GM18499 (cell line): ENCODE measurements around the gene CCDC137.
"Not testable (repeated sequence)": the region's sequence is repeated elsewhere in the genome, so short reads cannot be mapped to it uniquely, and the experiment has no call there.

Experiments used
- ATAC-seq: cut with Tn5 transposase; IDR thresholded peaks from one replicate; pipeline ENCODE4 v1.9.1; 2021; ENCODE audit warnings: moderate number of reproducible peaks; ENCODE audit not compliant: insufficient read depth, unreplicated experiment

CCDC137 gene, protein sequence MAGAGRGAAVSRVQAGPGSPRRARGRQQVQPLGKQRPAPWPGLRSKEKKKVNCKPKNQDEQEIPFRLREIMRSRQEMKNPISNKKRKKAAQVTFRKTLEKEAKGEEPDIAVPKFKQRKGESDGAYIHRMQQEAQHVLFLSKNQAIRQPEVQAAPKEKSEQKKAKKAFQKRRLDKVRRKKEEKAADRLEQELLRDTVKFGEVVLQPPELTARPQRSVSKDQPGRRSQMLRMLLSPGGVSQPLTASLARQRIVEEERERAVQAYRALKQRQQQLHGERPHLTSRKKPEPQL

GRCh38 chr17:81666342-81667191 lies at the start of gene CCDC137, which contains the start of gene OXLD1:
Gene CCDC137 (plus strand): TSS chr17:81666737. CDS start chr17:81666767, 30 bp downstream.
Gene OXLD1 (minus strand): TSS chr17:81666605. CDS start chr17:81666577, 28 bp downstream.
- ATAC-seq: peak; percentile 59

- ATAC-seq: no peak
Observed at GRCh38 chr17:81616877-81617276, 49.7 kb upstream of the CCDC137 start.

DNA sequence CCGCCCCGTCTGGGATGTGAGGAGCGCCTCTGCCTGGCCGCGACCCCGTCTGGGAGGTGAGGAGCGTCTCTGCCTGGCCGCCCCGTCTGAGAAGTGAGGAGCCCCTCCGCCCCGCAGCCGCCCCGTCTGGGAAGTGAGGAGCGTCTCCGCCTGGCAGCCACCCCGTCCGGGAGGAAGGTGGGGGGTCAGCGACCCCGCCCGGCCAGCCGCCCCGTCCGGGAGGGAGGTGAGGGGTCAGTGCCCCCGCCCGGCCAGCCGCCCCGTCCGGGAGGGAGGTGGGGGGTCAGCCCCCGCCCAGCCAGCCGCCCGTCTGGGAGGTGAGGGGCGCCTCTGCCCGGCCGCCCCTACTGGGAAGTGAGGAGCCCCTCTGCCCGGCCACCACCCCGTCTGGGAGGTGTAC lies 48.2 kb upstream of the CCDC137 start:
- ATAC-seq: not testable (repeated sequence)

GRCh38 chr17:81621494-81622130 lies 44.9 kb upstream of the CCDC137 start:
- no peak for ATAC-seq

GRCh38 chr17:81630274-81630673 lies 36.3 kb upstream of the CCDC137 start:
- no peak for ATAC-seq

DNA sequence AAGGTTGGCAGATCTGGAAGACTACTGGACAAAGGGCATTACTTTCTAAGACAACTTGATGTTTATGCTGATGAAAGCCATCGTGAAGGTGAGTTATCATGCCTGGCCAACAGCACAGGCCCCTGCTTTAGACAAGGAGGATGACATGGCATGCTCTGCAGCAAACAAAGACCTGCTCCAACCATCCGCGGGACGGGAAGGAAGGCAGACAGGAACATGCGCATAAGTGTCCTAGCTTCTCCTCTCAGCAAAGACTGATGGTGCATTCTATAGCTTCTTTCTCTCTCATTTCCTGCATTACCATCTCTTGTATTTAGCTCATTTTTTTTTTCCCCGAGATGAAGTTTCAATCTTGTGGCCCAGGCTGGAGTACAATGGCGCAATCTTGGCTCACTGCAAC lies 35.1 kb upstream of the CCDC137 start:
- no peak for ATAC-seq

DNA sequence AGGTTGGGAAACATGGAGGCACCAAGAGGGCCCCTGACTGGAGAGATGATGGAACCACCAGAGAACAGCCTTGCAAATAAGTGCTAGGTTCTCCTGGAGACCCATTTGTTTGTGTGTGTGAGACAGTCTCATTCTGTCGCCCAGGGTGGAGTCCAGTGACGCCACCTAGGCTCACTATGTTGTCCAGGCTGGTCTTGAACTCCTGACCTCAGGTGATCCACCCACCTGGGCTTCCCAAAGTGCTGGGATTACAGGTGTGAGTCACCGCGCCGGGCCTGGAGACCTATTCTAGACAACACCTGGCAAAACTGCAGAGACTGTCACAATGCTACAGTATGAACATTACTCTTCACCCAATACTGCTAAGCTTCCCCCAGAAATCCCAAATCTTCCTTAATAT lies 31.1 kb upstream of the CCDC137 start:
- ATAC-seq: no peak

GRCh38 chr17:81635973-81636504 lies 30.5 kb upstream of the CCDC137 start:
- no peak for ATAC-seq

- ATAC-seq: no peak
Observed at GRCh38 chr17:81636505-81637288, 29.8 kb upstream of the CCDC137 start, which contains the start of the genes NPLOC4 and TSPAN10. Gene NPLOC4 (minus strand): TSS chr17:81637112. CDS start chr17:81636930, 182 bp downstream. Gene TSPAN10 (plus strand): TSS chr17:81637196. CDS start chr17:81642413, 5,217 bp downstream.

GRCh38 chr17:81638683-81639082 lies 27.9 kb upstream of the CCDC137 start:
- ATAC-seq: no peak

DNA sequence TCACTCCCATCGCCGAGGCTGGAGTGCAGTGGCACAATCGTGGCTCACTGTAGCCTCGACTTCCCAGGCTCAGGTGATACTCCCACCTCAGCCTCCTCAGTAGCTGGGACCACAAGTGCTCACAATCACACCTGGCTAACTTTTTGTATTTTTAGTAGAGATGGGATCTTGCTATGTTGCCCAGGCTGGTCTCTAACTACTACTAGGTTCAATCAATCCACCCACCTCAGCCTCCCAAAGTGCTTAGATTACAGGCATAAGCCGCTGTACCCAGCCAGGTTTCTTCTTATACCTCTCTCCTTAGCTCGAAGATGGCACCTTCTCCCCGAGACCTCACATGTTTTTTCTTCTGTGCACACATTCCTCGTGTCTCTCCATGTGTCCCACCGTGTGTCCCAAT lies 26.5 kb upstream of the CCDC137 start:
- ATAC-seq: no peak

- ATAC-seq: no peak
Observed at GRCh38 chr17:81641825-81642489, 24.6 kb upstream of the CCDC137 start.

GRCh38 chr17:81644496-81644895 lies 22.0 kb upstream of the CCDC137 start:
- ATAC-seq: no peak

GRCh38 chr17:81644976-81645952 lies 21.3 kb upstream of the CCDC137 start:
- ATAC-seq: no peak

DNA sequence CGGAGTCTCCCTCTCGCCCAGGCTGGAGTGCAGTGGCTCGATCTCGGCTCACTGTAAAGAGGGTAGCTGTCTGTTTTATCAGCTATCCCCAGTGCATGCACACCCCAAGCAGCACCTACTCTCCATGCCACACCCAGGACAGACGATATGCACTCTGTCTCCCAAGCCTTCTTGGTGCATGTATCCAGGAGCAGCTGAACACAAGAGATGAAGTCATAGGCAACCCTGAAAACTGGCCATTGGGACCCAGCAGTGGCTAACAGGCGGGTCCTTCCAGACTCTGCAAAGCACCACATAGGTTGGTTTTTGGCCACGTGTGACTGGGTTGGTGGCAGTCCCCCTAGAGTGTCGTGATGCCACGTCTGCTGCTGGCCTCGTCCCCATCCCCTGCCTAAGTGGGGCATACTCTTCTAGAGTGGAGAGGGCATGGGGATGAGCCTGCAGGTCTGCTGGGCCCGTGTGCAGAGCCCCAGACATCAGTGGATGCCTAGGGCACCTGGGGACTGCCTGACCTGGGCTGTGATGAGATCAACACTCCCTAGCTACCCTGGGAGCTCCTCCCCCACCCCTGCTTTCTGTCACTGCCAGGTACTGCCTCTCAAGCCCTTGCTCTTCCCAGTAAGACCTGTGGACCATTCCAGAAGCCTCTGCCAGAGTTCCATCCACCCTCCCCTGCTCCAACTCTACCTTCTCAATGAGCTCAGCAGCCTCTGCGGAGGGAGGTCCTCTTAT lies 19.5 kb upstream of the CCDC137 start:
- ATAC-seq: no peak

- no peak for ATAC-seq
Observed at GRCh38 chr17:81647640-81648012, 18.9 kb upstream of the CCDC137 start.

- ATAC-seq: no peak
Observed at GRCh38 chr17:81648013-81648706, 18.4 kb upstream of the CCDC137 start.
